Stimulated activated CD4-positive, alpha-beta T cell treated with anti-CD3 and anti-CD28 coated beads, Interleukin-15, amount 100 ng/mL, for 1 hour (primary cell): ENCODE measurements around the gene CPN2.

ENCODE experiments used
- DNase-seq, 2 donors: peaks; one replicate each; pipeline ENCODE4 v3.0.0-alpha.2; 2020; ENCODE audit warnings: low read depth in 1 of 2, low spot score in 1 of 2

Gene CPN2

DNA sequence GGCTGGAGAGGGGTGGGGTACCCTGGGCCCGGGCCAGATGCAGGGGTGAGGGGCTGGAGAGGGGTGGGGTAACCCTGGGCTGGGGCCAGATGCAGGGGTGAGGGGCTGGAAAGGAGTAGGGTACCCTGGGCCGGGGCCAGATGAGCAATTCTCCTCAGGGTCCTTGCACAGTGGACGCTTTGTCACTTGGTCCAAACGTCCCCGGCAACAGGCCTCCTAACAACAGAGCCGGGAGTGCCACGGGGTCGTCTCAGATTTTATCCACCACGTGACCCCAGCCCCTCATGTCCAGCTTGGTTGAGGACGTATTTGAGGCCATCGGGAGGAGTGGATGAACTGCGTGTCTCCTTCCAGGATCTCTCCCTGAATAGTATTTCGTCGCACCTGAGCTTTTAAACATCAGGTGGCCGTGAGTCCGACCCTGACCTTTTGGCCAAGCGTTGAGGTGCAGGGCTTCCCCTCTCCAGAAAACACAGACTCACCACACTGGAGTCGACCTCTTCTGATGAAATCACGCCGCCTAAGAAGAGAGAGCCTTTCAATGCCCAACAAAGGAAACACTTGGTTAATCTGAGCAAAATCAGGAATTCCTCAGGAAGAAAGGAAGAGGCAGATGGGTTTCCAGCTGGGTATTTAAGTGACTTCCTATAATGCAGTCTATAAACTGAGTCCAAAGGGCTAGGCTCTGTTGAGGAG, 31.2 kb upstream of the CPN2 start:
- DNase-seq: no peak

- DNase-seq: no peak
Measured at GRCh38 chr3:194381460-194381875, 30.3 kb upstream of the CPN2 start.

- DNase-seq: no peak
Measured at GRCh38 chr3:194380326-194380725, 29.2 kb upstream of the CPN2 start.

GRCh38 chr3:194379651-194380050, 28.5 kb upstream of the CPN2 start:
- no peak for DNase-seq

GRCh38 chr3:194379231-194379630, 28.1 kb upstream of the CPN2 start:
- no peak for DNase-seq

DNA sequence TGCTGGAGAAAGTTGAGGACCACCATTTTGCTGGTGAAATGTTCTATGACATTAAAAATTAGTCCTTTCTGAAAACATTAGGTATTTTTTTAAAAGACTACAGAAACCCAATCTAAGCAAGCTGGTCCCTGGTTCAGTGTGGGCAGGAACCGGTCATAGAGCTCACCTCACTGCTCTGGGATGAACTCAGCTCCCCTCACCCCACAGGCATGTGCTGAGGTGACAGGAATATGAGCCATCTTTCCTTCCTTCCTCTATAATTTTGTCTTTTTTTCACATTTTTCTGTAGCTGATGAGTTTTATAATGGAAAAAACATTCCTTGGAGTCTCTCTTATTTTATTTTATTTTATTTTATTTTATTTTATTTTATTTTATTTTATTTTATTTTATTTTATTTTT, 26.6 kb upstream of the CPN2 start:
- DNase-seq: no peak

DNA sequence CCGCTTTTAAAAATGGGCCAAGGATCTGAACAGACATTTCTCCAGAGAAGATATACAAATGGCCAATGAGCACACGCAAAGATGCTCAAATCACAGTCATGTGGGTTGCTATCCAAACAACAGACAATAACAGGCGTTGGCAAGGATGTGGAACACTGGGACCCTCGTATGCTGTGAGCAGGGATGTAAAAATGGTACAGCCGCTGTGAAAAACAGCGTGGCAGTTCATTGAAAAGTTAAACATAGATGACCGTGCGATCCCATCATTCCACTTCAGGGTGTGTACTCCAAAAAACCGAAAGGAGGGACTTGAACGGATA, 25.1 kb upstream of the CPN2 start:
- DNase-seq: no peak

- DNase-seq: no peak
Measured at GRCh38 chr3:194375473-194376240, 24.5 kb upstream of the CPN2 start.

DNA sequence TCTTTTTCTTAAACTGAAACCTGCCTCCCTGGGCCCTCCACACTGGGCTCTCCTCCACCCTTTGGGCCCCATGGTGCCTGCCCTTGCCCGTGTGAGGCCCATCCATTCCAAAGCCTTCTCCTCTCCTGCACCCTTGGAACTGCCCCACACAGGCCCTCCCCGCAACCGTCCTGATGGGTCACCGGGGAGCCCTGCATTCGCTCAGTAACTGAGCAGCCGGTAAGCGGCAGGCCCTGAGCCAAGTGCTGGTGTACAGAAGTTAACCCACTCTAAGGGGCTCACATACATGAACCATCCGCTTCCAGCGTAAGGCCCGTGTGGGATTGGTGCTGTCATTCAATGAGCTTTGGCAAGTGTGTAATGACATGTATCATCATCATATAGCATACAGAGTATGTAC, 23.8 kb upstream of the CPN2 start:
- no peak for DNase-seq

- no peak for DNase-seq
Measured at GRCh38 chr3:194373899-194374298, 22.8 kb upstream of the CPN2 start.

DNA sequence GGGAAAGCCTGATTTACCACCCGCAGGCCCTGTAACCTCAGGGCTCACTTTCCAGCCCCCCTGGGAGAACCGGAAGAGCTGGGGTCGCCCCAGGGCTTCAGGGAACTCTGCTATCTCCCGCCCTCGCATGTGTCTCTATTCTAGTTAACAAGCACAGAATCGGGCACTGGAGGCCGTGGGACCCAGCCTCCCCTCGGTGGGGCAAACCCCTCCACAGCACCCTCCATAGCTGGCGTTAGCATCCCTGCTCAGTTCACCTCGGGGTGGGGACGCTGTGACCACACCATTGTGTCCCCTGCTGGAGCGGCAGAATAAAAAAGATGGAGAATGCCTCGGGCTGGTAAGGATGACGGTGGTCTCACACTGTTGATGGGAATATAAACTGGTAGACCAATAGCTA, 21.9 kb upstream of the CPN2 start:
- DNase-seq: no peak

- DNase-seq: no peak
Measured at GRCh38 chr3:194370753-194371152, 19.6 kb upstream of the CPN2 start.

- no peak for DNase-seq
Measured at GRCh38 chr3:194369522-194370279, 18.6 kb upstream of the CPN2 start, which contains the start of gene LRRC15. TSS of gene LRRC15 (minus strand) at chr3:194369743. CDS start at chr3:194361043, 8,700 bp downstream.

DNA sequence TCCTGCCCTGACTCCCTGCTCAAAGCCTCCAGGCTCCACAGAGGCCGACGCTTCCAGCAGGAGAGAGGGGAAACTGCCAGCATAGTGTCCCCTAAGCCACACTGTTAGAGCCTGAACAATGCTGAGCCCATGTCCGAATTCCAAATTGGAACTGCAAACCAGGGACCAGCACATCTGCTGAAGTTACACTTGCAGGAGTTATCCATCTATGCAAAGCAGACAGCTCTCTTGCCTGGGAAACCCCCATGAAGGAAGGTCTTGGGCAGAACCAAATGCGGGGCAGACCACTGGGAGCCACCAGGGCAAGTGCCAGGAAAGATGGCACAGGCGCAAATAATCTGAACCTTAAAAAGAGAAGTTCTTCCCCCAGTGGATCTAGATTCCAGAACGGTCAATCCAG, 17.8 kb upstream of the CPN2 start:
- no peak for DNase-seq

DNA sequence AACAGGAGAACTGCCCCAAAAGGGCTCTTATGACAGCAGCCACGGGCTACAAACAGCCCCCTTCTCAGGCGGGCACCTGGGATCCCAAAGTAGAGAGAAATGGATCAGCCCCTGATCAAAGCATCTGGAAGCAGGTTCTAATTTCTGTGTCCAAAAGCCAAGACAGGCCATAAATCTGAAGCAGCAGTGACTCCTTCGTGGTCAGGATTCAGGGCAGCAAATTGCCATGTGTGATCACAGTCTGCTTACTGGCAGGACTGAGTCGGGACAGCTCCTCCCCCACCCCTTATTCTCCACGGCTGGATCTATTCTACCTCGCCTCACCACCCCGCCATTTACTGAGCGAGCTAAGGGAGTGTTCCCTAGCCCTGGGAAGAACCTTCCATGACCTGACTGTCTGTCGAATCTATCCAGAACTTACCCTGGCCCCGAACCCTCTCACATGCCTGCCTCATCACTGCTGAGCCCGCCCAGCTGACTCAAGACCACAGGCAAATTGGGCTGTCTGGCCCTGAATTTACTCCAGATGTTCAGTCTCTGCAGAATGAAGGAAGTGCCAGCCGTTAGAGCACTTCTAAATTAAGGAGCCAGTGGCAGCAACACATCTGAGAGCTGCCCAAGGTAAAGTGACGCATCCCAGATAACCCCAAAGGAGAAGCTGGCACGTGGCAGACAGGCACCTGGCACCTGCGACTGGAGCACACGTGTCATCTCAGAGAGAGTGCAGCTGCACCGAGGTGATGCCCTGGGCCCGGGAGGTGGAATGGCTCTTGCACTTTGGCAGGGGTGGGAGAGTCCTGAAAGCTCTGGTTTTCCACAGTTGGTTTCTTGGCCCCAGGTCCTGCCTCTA, 17.1 kb upstream of the CPN2 start:
- DNase-seq: no peak

GRCh38 chr3:194365978-194366490, 14.9 kb upstream of the CPN2 start:
- DNase-seq: no peak

DNA sequence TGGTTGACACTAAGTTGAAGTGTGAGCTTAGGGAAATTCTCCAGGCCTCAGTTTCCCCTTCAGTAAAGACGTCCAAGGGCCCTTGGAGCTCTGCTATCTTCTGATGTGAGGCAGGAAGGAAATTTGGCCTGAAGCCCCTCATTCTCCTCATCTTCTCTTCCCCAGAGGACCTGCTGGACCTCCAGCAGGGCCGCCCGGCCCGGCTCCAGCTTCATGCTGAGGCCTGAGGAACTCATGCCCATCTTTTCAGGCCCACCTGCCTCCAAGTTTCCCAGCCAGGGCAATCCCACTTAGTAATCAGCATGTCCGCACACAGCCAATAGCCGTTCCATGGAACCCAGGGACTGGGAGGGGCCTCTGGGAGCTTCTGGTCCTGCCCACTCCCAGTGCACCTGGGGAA, 14.4 kb upstream of the CPN2 start:
- no peak for DNase-seq

DNA sequence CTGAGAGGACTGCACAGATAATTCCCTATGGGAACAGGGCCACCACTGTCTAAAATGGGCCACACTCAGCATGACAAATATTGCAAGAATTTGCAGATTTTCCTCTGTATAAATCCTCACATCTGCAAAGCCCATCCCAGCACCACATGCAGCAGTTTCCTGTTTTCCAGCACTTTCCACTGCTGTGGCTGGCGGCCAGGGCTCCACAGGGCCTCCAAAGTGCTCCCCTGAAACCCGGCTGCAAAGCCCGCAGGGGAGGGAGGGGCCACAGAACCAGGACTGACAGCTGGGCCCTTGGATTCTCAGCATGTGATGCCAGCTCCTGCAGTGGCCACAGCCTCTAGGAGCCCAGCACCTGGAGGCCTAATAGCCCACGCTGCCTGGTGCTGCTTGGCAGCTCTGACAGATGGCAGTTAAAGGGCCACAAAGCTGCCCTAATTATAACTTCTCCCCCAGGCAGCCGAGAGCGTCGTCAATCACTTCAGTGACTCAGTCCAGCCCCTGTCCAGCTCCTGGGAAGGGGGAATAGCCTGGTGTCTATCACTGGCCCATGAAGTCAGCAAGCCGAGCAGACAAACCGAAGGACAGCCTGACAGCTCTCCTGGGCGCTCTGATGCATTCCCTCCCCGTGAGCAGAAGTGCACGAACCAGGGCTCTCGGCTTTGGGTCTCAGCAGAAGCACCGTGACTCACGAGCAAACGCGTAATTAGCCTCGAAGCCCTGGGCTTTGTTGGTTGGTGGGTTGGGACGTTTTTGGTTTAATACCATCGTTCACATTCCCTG, 13.7 kb upstream of the CPN2 start:
- no peak for DNase-seq

- DNase-seq: no peak
Measured at GRCh38 chr3:194364314-194364651, 13.2 kb upstream of the CPN2 start.

- no peak for DNase-seq
Measured at GRCh38 chr3:194360568-194360967, 9.4 kb upstream of the CPN2 start.
